H1 (cell line): Measurements from ENCODE around the gene TXNIP. TPM values are rescaled to one million over a fixed set of nuclear protein-coding genes. Genes with fewer than 3 reads are reported as not detected.

ENCODE experiments used
- HDAC2 ChIP-seq, 2 experiments: fragments of 300-600 bp in 1 of 2; sonication (generic) in 1 of 2; IDR thresholded peaks; 2 replicates each; pipeline ENCODE4 v1.6.1; 2011 to 2012; ENCODE audit warnings: low read depth in 2 of 2, low read length in 2 of 2, mild to moderate bottlenecking in 2 of 2, moderate library complexity in 2 of 2, borderline replicate concordance in 1 of 2, inconsistent platforms in 1 of 2
- JUND ChIP-seq: IDR thresholded peaks from 2 replicates; pipeline ENCODE4 v1.6.1; 2011; ENCODE audit warnings: mild to moderate bottlenecking, improper control_type of control experiment, low read length
- RBBP5 ChIP-seq: IDR thresholded peaks from 2 replicates; pipeline ENCODE4 v1.7.1; 2012; ENCODE audit warnings: low read depth, mild to moderate bottlenecking, inconsistent platforms, low read length, moderate library complexity, borderline replicate concordance
- RXRA ChIP-seq: IDR thresholded peaks from 2 replicates; pipeline ENCODE4 v1.6.1; 2011; ENCODE audit warnings: low read depth, mild to moderate bottlenecking, low read length, moderate library complexity; ENCODE audit not compliant: insufficient read depth
- polyA plus RNA-seq, 7 experiments: library from polyadenylated mRNA; depleted of rRNA in 3 of 7; stranded (reverse) in 5 of 7; unstranded in 2 of 7; fragments of >200 nt in 5 of 7; fragments of 200-250 nt in 2 of 7; gene quantifications; 1 replicate in 5 of 7; 2 replicates in 1 of 7; 4 replicates in 1 of 7; pipeline versions ENCODE4 v1.2.1 to v1.2.3, GENCODE V29; 2011 to 2013; ENCODE audit warnings: missing spikeins in 2 of 7, mixed read lengths in 2 of 7
- total RNA-seq: library from RNA; stranded (reverse); fragmentation: NEBNext Ultra II Directional; extraction: Animal tissue kit (Norgen Biotek cat#: 25700); gene quantifications from 2 replicates; pipeline ENCODE4 v1.2.1, GENCODE V29; 2021
- TF ChIP-seq, protein P1 (sequence below): IDR thresholded peaks from 2 replicates; pipeline ENCODE4 v1.6.1; 2011; ENCODE audit warnings: low read length, improper control_type of control experiment

TXNIP gene
- total and polyA plus RNA-seq, 2 of the 8 experiments (the other 6 are each of a cell fraction or from before 2014, with no cell fraction given) = 12.3 to 56.8 TPM

DNA sequence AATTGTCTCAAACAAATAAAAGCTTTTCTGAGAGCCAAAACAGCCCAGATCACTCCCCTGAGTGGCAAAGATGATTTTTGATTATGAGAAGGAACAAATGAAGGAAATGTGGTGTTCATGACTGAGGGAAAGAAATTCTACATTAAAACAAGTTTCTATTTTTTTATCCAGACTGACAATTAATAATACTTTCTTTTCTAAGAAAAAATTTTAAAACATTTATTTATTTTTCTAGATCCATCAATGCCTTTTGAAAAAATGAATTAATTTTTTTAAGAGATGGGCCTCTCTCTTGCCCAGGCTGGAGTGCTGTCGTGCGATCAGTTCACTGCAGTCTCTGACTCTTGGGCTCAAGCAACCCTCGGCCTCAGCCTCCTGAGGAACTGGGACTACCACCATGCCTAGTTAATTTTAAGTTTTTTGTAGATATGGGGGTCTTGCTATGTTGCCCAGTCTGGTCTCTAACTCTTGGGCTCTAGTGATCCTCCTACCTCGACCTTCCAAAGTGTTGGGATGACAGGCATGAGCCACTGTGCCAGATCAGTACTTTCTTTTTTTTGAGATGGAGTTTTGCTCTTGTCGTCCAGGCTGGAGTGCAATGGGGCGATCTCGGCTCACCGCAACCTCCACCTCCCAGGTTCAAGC lies 11.2 kb upstream of the TXNIP start (continued):
- TF ChIP-seq HDAC2 (IDR thresholded peaks at IDR 0.05; ENCODE audit: borderline replicate concordance in 1 of 2, low read depth in 2 of 2, low read length in 2 of 2) (no peak), JUND (no peak), RBBP5 (no peak), RXRA (no peak)
- TF ChIP-seq, protein P1, sequence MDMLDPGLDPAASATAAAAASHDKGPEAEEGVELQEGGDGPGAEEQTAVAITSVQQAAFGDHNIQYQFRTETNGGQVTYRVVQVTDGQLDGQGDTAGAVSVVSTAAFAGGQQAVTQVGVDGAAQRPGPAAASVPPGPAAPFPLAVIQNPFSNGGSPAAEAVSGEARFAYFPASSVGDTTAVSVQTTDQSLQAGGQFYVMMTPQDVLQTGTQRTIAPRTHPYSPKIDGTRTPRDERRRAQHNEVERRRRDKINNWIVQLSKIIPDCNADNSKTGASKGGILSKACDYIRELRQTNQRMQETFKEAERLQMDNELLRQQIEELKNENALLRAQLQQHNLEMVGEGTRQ = no peak
